GM12864 (cell line): ENCODE measurements around the gene DTX1.
A peak's percentile ranks its signal among the peaks of the same experiment; 100 is the strongest.

Experiments used
- DNase-seq: peaks from one replicate; pipeline ENCODE4 v3.0.0-alpha.2; 2011; ENCODE audit warnings: low read depth
- H3K4me3 ChIP-seq: 2 replicates; pipeline ENCODE4 v1.5.1; 2011; ENCODE audit warnings: mild to moderate bottlenecking, low read depth, low read length, control low read depth
- TF ChIP-seq, protein P1 (sequence below): IDR thresholded peaks from 2 replicates; pipeline ENCODE4 v1.5.1; 2011; ENCODE audit warnings: low read depth, mild to moderate bottlenecking, moderate library complexity, low read length, control low read depth, inconsistent platforms; ENCODE audit errors: missing control alignments

The DTX1 gene

DNA sequence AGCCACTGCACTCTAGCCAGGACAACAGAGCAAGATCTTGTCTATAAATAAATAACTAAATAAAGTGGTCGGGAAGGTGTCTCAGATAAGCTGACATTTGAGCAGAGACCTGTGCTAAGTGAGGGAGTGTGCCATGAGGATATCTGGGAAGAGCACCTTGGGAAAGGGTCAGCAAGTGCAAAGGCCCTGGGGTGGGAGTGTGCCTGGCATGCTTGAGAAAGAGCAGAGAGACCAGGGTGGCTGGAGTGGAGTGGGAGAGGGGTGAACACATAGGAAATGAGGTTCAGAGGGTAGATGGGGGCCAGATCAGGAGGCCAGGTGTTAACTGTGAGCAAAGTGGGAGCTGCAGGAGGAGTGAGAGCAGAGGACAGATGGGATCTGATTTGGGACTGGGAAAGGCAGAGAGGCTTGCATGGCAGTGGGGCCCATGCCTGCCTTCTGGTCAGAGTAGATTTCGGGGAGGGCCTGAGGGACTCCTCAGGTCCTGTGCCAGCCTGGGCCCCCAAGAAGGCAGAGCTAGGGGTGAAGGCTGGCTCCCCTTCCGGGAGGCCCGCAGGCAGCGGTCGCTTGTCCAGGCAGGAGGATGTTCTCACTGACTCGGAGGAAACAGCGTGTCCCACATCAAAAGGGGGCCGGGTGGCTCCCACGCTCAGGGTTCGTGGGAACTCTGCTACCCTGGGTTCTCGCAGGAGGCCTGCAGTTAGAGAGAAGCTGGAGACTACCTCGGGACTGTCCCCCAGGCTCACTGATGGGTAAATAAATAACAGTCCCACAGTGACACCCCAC is 32.6 kb downstream of the DTX1 start:
- TF ChIP-seq, protein P1, sequence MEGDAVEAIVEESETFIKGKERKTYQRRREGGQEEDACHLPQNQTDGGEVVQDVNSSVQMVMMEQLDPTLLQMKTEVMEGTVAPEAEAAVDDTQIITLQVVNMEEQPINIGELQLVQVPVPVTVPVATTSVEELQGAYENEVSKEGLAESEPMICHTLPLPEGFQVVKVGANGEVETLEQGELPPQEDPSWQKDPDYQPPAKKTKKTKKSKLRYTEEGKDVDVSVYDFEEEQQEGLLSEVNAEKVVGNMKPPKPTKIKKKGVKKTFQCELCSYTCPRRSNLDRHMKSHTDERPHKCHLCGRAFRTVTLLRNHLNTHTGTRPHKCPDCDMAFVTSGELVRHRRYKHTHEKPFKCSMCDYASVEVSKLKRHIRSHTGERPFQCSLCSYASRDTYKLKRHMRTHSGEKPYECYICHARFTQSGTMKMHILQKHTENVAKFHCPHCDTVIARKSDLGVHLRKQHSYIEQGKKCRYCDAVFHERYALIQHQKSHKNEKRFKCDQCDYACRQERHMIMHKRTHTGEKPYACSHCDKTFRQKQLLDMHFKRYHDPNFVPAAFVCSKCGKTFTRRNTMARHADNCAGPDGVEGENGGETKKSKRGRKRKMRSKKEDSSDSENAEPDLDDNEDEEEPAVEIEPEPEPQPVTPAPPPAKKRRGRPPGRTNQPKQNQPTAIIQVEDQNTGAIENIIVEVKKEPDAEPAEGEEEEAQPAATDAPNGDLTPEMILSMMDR = no peak
- H3K4me3 ChIP-seq = no peak overlapping the region
- DNase-seq = no peak

DNA sequence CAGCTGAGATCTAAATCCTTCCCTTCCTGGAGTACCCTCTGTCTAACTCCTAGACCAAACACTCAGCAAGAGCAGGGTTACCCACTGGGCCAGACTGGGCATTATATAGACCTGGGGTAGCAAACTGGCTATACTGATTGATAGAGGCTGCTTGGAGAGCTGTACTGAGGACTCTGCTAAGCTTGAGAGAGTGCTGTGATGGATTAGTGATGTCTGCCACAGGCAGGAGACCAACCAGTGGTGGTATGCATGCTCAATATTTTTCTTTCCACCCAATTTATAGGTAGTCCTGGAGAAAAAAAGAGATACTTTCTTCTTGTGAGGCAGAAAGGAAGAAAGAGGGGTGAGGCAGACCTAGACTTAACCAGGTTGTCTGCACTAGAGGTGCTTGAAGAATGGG is 33.3 kb downstream of the DTX1 start:
- DNase-seq = no peak
- TF ChIP-seq, protein P1 = no peak

DNA sequence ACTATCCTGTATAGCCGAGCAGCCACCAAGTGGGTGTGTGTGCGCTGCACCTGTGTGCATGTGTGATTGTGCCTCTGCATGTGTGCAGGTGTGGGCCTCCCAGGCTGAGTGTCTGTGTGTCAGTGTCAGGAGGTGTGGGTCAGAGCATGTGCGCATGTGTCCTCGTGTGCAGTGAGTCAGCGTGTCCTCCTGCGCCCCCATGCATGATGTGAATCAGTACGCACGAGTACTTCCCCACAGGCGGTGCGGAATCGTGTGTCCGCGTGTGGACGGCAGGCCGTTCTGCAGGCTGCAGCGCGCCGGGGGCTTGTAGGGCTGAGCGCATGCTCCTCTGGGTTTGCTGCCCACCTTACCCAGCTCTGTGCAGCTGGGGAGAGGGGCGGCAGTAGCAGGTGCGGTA is 34.2 kb downstream of the DTX1 start:
- no peak for DNase-seq
- TF ChIP-seq, protein P1 = no peak
- H3K4me3 ChIP-seq = no peak overlapping the region

More for the DNA sequence above, 33.3 kb downstream of the DTX1 start:
- H3K4me3 ChIP-seq = no peak overlapping the region

DNA sequence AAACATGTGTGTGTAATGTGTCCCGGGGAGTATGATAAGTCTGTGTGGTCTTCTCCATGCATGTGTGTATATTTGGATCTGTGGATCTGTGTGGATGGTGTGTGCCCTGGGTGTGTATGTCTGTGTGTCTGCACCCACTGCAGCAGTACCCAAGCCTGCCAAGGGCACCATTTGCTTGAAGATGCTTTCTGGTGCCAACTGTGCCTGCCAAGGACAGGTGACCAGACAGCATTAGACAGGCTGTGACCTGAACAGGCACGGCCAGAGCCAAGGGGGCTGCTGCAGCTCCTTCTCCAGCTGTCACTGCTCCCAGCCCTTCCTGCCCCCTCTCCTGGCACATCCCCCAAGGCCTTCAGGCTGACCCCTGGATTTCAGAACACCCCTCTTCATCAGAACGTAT is 35.0 kb downstream of the DTX1 start:
- TF ChIP-seq, protein P1 = no peak
- DNase-seq = no peak
- no peak overlapping the region for H3K4me3 ChIP-seq

GRCh38 chr12:113092607-113093408 is 36.3 kb downstream of the DTX1 start:
- TF ChIP-seq, protein P1 = peak; percentile 41
- DNase-seq = no peak
- H3K4me3 ChIP-seq = no peak overlapping the region

GRCh38 chr12:113093409-113094101 is 37.0 kb downstream of the DTX1 start:
- no peak overlapping the region for H3K4me3 ChIP-seq
- no peak for DNase-seq
- TF ChIP-seq, protein P1 = no peak
